SW480 (cell line): Measurements from ENCODE around the gene ILKAP.

Source experiments
- DNase-seq: peaks from one replicate; pipeline ENCODE4 v3.0.0-alpha.2; 2016; ENCODE audit warnings: low spot score

Gene ILKAP

DNA sequence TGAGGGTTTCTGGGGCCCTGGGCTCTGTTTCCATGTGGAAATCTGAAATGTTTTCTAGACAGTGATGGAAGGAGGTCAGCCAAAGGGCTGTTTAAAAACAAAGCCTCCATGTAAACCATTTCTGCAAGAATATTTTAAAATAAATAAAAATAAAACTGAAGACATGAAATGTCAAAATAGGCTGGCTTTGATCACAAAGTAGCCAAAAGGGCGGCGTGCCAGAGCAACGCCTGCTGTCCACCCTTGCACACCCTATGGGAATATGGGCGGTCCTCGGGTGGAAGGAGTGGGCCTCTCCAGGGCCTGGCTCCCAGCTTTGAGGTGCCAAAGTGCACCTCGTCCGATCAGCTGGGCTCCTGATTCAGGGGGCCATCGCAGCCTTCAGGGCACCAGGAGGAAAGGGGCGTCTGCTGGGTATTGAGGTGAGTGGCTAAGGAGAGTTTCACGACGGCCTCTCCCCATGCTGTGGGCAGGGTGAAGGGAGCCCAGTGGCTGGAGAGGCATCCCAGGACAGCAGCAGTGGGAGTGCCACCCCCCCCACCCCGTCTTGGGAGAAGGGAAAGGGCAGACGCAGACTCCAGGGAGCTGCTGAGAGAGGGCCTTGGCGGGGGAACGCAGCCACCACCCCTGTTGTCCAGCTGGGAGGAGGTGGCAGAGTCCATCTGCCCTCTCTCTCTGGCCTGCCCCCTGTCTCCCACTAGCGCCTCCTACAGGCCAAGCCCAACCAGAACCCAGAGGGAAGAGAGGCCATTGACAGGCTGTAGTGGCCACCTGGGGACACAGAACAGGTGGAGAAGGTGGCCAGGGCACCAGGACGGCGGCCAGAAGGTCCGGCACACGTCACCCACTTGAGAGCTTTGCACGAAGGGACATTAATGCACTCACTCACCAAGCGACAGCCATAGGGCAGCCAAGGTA lies 50.5 kb downstream of the ILKAP start:
- DNase-seq: no peak

DNA sequence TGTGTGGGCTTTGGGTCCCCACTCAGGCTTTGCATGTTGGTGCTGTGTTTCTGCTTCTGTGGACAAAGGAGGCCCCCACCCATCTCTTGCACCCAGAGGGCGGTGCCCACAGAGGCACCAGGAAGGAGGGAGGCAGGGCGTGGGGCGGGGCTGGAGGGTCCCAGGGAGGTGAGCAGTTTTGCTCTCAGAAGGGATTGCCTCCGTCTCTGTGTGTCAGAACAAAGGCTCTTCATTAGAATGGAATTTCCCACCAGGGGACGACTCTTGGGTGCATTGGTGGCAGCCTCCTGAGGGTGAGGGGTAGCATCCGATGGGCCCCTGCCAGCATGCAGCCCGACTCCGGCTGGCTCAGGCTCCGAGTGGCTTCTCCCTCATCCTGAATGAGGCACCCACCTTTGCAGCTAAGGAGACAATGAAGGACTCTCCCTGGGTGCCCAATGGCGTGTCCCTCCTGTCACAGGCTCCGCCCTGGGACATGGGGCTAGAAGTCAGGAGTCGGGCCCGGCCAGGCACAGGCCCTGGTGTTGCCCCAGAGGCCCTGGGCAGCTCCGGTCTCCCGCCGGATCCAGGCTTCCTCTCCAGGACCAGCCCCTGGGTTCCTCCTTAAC lies 51.8 kb downstream of the ILKAP start:
- no peak for DNase-seq

DNA sequence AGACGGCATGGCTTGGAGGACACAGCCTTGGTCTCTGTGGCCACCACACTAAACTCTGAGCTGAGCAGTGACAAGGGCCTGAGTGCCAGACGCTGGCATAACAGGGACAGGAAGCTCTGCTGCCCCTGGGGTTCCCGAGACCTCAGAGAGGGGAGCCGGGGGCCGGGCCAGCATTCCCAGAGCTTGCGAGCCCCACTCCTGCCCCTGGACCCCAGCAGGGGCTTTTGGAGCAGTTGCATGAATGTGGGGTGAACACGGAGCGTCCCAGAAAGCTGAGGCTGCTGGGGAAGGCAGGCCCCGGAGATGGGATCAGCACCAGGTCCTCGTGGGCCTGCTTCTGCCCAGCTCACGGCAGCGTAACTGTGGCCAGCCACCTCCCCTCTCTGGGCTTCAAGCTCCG lies 52.3 kb downstream of the ILKAP start:
- DNase-seq: no peak

DNA sequence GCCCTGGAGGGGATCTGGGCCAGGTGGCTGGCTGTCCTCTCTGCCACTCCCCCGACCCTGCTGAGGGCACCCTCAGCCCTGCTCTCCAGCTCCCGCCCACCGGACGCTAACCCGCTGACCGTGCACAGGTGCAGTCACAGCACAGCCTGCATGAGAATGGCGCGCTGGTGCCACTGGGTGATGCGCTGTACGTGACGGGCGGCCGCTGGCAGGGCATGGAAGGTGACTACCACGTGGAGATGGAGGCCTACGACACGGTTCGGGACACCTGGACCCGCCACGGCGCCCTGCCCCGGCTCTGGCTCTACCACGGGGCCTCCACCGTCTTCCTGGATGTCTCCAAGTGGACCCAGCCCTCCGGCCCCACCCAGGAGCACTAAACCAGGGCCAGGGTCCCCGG lies 52.8 kb downstream of the ILKAP start:
- DNase-seq: no peak

DNA sequence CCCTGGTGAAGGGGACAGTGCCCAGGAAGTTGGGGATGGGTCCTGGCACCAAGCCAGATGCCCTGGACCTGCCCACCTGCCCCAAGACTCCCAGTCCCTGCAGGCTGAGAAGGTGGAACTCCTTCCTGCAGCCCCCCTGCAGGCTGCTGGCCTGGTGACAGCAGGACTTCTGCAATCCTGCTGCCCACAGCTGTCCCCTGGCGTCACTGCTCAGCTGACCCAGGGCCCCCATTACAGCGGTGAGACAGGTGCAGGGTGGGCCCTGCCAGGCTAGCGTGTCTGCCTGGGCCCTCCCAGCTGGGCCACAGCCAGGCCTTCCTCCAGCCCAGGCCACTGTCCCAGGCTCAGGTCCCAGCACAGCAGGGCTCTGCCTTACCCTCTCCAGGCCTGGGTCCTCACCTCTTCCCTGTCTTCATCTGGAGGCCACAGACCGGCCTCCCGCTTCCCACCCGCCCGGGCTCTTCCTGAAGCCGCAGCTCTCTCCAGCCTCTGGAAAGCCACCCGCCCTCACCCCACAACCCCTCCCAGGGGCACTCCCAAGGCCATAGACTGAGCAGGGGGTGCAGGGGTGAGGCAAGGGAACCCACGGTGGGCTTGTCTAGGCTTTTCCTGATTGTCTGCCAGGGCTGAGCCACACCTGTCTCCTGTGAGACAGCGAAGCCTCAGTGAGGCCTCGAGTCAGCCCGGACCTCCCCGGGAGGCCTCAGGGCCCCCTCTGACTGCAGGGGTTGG lies 53.5 kb downstream of the ILKAP start:
- no peak for DNase-seq

DNA sequence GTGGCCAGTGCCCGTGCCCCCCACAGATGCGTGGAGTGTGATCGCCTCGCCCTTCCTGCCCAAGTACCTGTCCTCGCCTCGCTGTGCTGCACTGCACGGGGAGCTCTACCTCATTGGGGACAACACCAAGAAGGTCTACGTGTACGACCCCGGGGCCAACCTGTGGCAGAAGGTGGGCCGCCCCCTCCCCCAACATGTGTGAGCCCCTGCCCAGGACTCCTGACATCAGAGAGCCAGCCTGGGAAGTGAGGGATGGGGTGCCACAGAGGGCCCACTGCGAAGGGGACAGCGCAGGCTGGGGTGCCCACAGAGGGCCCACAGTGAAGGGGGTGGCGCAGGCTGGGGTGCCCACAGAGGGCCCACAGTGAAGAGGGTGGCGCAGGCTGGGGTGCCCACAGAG lies 54.5 kb downstream of the ILKAP start:
- no peak for DNase-seq

DNA sequence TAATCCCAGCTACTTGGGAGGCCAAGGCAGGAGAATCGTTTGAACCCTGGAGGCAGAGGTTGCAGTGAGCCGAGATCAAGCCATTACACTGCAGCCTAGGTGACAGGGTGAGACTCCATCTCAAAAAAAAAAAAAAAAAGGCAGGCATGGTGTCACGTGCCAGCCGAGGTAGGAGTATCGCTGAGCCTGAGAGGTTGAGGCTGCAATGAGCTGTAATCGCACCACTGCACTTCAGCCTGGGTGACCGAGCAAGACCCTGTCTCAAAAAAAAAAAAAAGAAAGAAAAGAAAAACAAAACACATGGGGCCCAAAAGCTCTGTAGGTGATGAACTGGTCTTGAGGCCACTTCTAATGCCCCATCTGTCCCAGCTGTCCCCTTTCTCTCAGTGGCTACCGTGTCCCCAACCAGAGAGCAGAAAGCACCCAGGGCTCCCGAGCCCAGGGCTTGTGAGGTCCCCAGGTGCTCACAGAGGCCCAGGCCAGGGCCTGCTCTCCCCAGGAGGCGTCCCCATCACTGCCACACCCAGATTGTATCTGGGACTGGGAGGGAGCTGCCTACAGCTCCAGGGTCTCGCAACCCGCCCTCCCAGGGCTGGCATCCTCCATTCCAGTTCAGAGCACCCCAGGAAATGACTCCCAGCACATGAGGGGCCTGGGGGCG lies 56.5 kb downstream of the ILKAP start:
- no peak for DNase-seq

DNA sequence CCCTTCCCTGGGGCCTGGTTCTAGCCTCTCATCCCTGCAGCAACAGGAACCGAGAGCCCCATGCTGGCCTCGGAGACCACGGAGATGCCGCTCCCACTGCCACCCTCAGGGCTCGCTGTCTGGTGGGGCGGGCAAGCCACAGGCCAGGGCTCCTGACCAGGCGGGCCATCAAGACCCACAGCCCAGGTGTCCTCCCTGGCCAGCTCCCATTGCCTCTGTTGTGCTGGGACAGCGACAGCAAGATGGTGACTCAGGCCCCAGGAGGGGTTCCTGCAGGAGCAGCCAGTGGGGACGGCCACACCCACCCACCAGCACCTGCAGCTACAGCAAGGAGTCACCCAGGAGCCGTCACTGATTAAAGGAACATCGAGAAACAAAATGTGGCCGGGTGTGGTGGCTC lies 57.6 kb downstream of the ILKAP start:
- DNase-seq: peak; percentile 25

DNA sequence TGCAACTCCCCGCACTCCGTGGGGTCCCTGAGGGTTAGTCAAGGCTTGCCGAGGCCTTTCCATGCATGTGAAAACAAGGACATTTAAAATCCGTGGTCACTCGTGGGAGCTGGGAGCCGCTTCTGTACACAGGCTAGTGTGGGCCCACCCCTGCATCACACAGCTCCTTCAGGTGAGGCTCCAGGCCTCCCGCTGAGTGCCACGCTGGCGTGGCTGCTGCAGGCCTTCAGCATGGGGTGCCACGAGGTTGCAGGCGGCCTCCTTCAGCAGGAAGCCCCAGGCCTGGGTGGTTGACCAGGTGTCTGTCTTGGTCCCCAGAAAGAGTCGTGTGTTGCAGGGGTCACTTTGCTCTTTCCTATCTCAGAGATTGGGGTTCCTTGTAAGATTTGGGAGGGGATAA lies 58.4 kb downstream of the ILKAP start:
- no peak for DNase-seq

DNA sequence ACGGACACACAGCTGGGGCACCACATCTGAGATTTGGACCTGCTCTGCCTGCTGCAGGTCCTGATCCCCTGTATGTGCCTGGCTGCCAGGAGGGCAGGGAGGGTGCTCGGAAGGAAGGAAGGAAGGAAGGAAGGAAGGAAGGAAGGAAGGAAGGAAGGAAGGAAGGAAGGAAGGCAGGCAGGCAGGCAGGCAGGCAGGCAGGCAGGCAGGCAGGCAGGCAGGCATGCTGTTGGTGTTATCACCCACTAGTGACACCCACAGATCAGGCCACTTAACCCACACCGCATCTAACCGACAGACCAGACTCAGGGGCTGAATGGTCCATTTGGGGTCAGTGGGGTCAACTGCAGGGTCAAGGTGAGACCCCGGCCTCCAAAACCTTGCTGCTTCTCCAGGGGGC lies 59.2 kb downstream of the ILKAP start:
- no peak for DNase-seq

DNA sequence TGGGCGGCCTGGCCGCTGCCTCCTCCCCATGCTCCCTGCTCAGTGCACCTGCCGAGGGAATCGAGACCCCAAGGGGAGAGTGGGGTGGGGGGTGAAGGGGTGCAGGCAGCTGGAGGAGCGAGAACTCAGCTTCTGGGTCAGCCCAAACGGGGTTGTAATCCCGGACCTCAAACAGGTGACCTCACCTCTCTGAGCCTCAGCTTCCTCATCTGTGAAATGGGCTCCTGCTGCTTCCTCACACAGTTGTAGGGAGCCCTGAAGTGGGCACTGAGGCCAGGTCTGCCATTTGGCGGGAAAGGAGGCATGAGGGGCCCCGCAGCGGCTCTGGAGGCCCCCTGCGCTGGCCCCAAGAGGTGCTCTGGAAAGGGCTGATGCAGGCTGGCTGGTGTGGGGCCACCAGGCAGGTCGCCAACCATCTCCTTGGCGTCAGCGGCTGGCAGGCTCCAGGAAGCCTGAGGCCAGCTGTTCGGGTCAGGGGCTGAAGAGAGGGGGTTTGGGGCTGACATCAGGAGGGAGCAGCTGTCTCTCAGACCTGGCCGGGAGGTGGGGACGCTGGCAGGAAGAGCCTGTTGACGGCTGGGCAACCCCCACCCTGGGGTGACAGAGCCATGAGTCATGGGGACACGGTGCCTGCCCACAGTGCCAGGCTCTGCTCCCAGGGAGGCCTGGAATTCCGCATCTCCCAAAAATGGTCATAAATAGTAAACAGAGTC lies 60.1 kb downstream of the ILKAP start:
- peak; percentile 72 for DNase-seq

DNA sequence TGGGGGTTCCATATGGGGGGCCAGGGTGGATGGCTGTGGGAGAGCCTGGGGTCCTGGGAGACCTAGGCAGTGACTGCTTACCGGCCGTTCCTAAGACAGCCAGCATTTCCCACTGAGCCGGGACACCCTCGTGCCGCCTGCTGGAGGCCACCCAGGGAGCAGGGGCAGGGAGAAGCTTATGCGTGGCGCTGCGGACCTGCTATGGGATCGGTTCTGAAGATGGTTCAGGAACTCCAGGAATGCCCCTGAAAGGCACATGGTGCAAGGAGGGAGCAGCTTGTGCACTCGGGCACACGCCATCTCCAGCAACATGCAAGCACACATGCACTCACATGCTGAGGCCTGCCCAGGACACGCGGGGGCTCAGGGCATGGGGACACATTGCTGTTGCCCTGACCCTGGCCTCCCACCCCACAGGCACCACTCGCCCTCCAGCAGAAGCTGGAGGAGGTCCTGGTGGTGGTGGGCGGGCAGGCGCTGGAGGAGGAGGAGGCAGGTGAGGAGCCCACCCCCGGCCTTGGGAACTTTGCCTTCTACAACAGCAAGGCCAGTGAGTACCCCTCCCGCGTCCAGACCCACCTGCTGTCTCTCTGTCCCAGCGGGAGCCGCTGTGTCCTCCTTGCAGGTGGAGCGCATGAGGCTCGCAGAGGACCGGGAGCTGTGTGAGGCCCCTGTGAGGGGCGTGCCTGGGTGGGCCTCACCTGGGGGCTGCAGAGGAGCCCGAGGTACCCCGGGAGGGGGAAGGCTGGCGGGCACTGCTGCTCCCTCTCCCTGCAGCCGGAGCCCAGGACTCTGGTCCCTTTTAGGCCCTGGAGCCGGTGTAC lies 60.9 kb downstream of the ILKAP start:
- DNase-seq: no peak

DNA sequence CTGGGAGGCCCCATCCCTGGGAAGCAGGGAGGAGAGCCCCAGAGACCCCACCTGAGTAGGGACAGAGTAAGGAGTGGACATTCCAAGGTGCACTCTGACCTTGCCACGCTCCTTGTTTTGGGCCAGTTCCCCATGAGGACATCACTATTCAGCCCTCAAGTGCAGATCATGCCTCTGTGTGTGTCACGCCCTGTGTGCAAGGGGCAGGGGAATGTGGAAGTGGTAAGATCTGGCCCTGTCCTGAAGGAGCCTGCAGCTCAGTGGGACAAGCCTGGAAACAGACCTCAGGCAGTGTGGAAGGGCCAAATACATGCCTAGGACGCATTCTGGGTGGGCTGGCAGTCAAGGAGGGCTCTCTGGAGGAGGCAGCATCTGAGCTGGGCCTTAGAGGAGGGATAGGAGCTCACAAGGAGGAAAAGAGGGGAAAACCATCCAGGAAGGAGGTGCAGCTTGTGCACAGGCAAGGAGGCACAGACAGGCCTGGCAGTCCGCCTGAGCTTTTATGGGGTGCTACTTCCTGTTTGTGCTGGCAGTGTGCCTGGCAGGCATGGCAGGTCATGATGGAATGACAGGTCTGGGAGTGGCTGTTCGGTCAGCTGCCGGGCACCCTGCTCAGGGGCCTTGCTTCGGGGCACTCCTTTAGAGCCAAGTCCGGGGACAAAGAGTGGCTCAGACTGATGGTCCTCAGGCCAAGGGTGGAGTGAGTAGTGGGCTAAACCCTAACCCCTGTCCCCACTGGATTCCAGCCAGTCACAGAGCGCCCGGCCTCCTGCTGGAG lies 61.8 kb downstream of the ILKAP start:
- peak; percentile 77 for DNase-seq

DNA sequence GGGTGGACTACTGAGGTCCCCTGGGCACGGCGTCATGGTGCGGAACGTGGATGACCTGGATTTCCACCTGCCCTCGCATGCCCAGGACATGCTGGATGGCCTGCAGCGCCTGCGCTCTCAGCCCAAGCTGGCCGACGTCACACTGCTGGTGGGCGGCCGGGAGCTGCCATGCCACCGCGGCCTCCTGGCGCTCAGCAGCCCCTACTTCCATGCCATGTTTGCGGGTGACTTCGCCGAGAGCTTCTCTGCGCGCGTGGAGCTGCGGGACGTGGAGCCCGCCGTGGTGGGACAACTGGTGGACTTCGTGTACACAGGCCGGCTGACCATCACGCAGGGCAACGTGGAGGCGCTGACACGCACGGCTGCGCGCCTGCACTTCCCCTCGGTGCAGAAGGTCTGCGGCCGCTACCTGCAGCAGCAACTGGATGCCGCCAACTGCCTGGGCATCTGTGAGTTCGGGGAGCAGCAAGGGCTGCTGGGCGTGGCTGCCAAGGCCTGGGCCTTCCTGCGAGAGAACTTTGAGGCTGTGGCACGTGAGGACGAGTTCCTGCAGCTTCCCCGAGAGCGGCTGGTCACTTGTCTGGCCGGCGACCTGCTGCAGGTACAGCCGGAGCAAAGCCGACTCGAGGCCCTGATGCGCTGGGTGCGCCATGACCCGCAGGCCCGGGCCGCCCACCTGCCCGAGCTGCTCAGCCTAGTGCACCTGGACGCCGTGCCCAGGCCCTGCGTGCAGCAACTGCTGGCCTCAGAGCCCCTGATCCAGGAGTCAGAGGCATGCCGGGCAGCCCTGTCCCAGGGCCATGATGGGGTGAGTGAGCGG lies 62.6 kb downstream of the ILKAP start:
- no peak for DNase-seq

DNA sequence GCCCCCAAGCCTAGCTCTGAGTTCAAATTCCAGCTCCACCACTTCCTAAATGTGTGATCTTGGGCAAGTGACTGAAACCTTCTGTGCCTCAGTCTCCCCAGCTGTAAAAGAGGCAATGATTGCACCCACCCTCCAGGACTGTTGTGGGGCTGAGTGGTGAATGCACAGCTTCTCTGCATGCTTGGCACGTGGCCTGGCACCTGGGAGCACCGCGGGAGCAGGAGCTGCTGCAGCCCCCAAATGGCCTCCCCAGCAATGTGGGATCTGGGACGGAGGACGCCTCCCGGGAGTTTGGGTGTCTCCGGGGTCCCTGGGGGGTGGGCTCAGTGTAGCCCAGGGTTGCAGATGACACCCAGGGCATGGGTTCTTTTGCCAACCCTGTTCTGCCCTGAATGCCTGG lies 63.5 kb downstream of the ILKAP start:
- no peak for DNase-seq

DNA sequence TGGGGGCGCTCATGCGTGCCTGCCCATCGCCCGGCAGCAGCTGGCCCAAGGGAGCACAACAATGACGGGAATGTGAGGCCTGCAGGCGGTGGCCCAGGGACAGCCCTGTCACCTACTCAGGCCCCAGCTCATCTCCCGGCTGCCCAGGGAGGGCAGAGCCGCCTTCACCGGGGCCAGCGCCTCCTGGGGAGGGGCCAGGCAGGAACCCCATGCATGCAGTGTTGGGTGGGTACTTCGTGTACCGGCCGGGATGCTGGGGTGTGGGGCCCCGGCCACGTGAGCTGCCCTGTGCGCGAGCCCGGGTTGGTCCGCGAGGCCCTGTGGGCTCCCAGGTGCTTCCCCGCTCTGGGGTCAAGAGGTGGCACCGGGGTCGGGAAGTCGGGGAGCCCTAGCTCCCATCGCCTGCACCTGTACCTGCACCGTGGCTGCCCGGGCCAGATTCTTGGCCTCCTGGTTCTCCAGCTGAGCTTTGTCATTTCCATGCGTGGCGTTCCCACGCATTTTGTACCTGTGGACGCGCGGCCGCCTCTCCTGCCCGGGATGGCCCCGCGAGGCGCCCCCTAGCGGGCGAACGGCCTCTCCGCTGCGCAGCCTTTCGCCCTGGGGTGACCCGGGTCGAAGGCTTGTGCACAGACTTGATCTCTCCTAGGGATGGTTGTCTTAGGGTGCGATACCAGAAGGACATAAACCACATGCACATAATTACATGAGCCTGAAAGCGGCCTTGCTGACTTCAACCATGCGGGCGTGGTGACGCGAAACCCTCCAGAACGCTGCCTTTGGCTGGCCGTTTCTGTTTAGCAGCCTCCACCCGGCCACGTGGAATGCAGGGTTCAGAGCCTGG lies 64.1 kb downstream of the ILKAP start:
- no peak for DNase-seq

DNA sequence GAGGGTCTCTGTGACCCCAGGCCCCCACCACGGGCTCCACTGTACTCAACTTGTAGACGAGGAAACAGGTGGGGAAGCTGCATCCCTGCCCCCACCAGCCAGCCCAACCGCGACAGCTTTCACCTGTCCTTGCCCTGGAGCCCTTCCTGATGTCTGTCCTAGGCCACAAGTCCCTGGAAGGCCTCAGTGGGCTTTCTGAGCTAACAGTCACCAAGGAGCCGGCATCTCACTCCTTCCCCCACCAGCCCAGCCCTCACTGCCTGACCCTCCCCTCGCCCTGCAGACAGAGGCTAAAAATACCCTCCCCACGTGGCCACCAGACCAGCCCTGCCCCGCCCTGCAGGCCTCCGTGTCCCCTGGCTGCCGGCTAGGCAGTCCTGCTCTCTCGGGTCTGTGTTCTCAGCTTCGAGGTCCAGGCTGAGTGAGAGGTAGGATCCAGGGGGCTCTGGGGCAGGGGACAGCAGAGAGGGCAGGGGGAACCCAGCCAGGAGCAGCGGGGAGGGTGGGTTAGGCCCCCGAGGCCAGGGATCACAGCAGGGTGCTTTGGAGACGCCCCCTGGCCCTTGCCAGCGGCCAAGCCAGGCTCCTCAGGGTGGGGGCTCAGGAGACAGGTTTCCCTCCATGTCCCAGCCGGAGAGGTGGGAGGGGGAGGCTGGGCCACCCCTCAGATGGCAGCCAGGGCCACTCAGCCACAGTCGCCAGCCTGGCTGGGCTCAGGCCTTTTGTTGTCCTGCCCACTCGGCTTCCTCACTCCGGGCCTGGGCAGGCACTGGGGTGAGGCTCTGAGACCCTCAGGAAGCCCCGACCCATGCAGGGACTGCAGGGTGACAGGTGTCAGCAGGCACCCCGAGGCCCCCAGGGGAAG lies 64.9 kb downstream of the ILKAP start, which contains the start of gene KLHL30:
Gene KLHL30 (plus strand): TSS at position 338 of the 865 bp plus-strand sequence. CDS start 2,087 bp downstream, outside the sequence.
- no peak for DNase-seq
